22Rv1 (cell line): ENCODE data around the gene U2AF2.

Source experiments
- ZFX ChIP-seq: fragments of 450-650 bp; IDR thresholded peaks from 2 replicates; pipeline ENCODE4 v1.6.1; 2017; ENCODE audit warnings: antibody characterized with exemption, borderline replicate concordance
- TF ChIP-seq, protein P1 (sequence below): fragments of 450-650 bp; IDR thresholded peaks from 2 replicates; pipeline ENCODE4 v1.5.1; 2017; ENCODE audit warnings: mild to moderate bottlenecking

- TF ChIP-seq, protein P1, sequence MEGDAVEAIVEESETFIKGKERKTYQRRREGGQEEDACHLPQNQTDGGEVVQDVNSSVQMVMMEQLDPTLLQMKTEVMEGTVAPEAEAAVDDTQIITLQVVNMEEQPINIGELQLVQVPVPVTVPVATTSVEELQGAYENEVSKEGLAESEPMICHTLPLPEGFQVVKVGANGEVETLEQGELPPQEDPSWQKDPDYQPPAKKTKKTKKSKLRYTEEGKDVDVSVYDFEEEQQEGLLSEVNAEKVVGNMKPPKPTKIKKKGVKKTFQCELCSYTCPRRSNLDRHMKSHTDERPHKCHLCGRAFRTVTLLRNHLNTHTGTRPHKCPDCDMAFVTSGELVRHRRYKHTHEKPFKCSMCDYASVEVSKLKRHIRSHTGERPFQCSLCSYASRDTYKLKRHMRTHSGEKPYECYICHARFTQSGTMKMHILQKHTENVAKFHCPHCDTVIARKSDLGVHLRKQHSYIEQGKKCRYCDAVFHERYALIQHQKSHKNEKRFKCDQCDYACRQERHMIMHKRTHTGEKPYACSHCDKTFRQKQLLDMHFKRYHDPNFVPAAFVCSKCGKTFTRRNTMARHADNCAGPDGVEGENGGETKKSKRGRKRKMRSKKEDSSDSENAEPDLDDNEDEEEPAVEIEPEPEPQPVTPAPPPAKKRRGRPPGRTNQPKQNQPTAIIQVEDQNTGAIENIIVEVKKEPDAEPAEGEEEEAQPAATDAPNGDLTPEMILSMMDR, result no peak
- TF ChIP-seq ZFX, result no peak
Observed at GRCh38 chr19:55689411-55690108, 34.7 kb downstream of the U2AF2 start.
